Esophagus squamous epithelium (tissue), 4 donors: ENCODE results near the gene GRIK1.

Experiments
- POLR2A ChIP-seq, 4 donors: fragments of 450-650 bp; IDR thresholded peaks; one replicate each; pipeline ENCODE4 v1.6.1; 2017; ENCODE audit warnings: antibody characterized with exemption in 4 of 4, mild to moderate bottlenecking in 4 of 4, moderate library complexity in 3 of 4
- TF ChIP-seq, protein P1 (sequence below), 6 experiments: fragments of 450-650 bp in 4 of 6; fragments of 200-600 bp in 2 of 6; sonication (generic) in 2 of 6; IDR thresholded peaks; one replicate each; pipeline ENCODE4 v1.5.1; 2016 to 2019; ENCODE audit warnings: antibody characterized with exemption in 6 of 6, mild to moderate bottlenecking in 4 of 6, moderate library complexity in 4 of 6

DNA sequence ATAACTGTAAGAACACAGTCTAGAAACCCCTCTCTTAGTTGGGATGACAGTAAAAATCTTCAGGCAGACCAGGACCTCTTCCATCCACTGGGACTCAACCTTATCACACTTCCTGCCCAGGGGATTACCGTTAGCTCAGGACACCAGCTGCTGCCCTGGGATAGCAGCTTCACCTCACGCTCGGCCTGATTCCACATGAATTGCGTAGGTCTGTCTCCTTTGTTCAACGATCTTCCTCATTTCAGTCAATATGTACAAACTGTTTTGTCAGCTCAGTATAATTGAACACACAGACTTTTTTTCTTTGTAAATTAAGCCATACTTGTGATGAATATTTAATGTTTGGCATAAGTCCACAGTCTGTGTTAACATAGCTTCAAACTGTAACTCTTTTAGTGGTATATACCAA, 290.4 kb downstream of the GRIK1 start:
- TF ChIP-seq, protein P1, sequence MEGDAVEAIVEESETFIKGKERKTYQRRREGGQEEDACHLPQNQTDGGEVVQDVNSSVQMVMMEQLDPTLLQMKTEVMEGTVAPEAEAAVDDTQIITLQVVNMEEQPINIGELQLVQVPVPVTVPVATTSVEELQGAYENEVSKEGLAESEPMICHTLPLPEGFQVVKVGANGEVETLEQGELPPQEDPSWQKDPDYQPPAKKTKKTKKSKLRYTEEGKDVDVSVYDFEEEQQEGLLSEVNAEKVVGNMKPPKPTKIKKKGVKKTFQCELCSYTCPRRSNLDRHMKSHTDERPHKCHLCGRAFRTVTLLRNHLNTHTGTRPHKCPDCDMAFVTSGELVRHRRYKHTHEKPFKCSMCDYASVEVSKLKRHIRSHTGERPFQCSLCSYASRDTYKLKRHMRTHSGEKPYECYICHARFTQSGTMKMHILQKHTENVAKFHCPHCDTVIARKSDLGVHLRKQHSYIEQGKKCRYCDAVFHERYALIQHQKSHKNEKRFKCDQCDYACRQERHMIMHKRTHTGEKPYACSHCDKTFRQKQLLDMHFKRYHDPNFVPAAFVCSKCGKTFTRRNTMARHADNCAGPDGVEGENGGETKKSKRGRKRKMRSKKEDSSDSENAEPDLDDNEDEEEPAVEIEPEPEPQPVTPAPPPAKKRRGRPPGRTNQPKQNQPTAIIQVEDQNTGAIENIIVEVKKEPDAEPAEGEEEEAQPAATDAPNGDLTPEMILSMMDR (IDR thresholded peaks at IDR 0.05) = no peak
- TF ChIP-seq POLR2A (IDR thresholded peaks at IDR 0.05) = no peak
